Uterus (tissue), 4 donors: ENCODE data around the gene SPATA6. TPM values are rescaled to one million over a fixed set of nuclear protein-coding genes. Genes with fewer than 3 reads are reported as not detected.

Experiments
- DNase-seq, 2 donors: peaks; one replicate each; pipeline ENCODE4 v3.0.0-alpha.2; 2019 to 2020
- H3K27ac ChIP-seq, 2 donors: fragments of 200-600 bp; sonication (generic); 1 replicate in 1 of 2; 2 replicates in 1 of 2; pipeline ENCODE4 v1.5.1; 2016 to 2018
- H3K27me3 ChIP-seq, 2 donors: fragments of 200-600 bp; sonication (generic); one replicate each; pipeline ENCODE4 v1.5.1; 2018 to 2019; ENCODE audit warnings: control low read depth in 1 of 2
- H3K36me3 ChIP-seq, 2 donors: fragments of 200-600 bp; sonication (generic); one replicate each; pipeline ENCODE4 v1.5.1; 2019; ENCODE audit warnings: control low read depth in 1 of 2
- H3K4me1 ChIP-seq, 2 donors: fragments of 200-600 bp; sonication (generic); one replicate each; pipeline ENCODE4 v1.5.1; 2018 to 2019; ENCODE audit warnings: control low read depth in 1 of 2
- H3K4me3 ChIP-seq, 2 donors: fragments of 200-600 bp; sonication (generic); 1 replicate in 1 of 2; 2 replicates in 1 of 2; pipeline ENCODE4 v1.5.1; 2018 to 2019; ENCODE audit warnings: mild to moderate bottlenecking in 1 of 2
- H3K9me3 ChIP-seq, 2 donors: fragments of 200-600 bp; sonication (generic); one replicate each; pipeline ENCODE4 v1.5.1; 2019; ENCODE audit warnings: control low read depth in 1 of 2
- CTCF ChIP-seq, 4 experiments: fragments of 200-600 bp in 2 of 4; fragments of 450-650 bp in 2 of 4; sonication (generic) in 2 of 4; IDR thresholded peaks; one replicate each; pipeline ENCODE4 v1.5.1; 2016 to 2019; ENCODE audit warnings: antibody characterized with exemption in 4 of 4, mild to moderate bottlenecking in 2 of 4, moderate library complexity in 1 of 4
- POLR2A ChIP-seq, 2 donors: fragments of 450-650 bp; IDR thresholded peaks; one replicate each; pipeline ENCODE4 v1.6.1; 2016; ENCODE audit warnings: antibody characterized with exemption in 2 of 2, mild to moderate bottlenecking in 1 of 2, moderate library complexity in 1 of 2
- intact Hi-C: fragments of 100-400 bp; cut with DNase I; formaldehyde crosslinking; loops from one replicate; pipeline ENCODE4 v1.15.1; 2023; ENCODE audit warnings: low total_unique reads
- small RNA-seq: library from RNA; depleted of rRNA; stranded (forward); fragments of <200 nt; gene quantifications from one replicate; pipeline ENCODE3, GENCODE V24; 2016
- total RNA-seq, 4 donors: library from RNA; depleted of rRNA in 3 of 4; stranded (reverse); fragments of >200 nt in 3 of 4; gene quantifications; one replicate each; pipeline versions ENCODE4 v1.1.0 to v1.2.4, GENCODE V29; 2014 to 2023
- donor health status: DM: yes; HTN: yes; CAD: no.

Gene SPATA6
- total RNA-seq, 4 donors from 2014 or later, result 27.4 to 94.5 (median 46.0) TPM

GRCh38 chr1:48246727-48247126 is 225.3 kb downstream of the SPATA6 start:
- Histone ChIP-seq H3K36me3 (no peaks in the 10 kb centered on the region), H3K27me3 (no peaks in the 10 kb centered on the region), H3K9me3 (no peaks in the 10 kb centered on the region), H3K4me1 (no peaks in the 10 kb centered on the region), H3K4me3 (no peak overlapping the region), H3K27ac (no peak overlapping the region)
- intact Hi-C loops, result no loop called here
- TF ChIP-seq POLR2A (IDR thresholded peaks at IDR 0.05) (no peak), CTCF (IDR thresholded peaks at IDR 0.05) (no peak)
- no peak for DNase-seq

Small RNA genes lying within 50 kb of the gene (small RNA-seq; reads per million reads assigned to genes)
- not detected for gene RNU4-61P
- gene RNU6-723P, result not detected

Other genes starting within 250 kb of the SPATA6 start
- under 1 TPM in 2 of 4 donors, not detected in 2; 0.21 to 0.82 TPM for gene SLC5A9, start 249.5 kb downstream of the SPATA6 start, total RNA-seq